GM19240 (cell line): ENCODE results near the gene TPRN.

ENCODE experiments used
- DNase-seq: peaks from one replicate; pipeline ENCODE4 v3.0.0; 2011; ENCODE audit warnings: low spot score; ENCODE audit not compliant: insufficient read length

Gene TPRN

GRCh38 chr9:137236936-137237421 lies 36.4 kb upstream of the TPRN start:
- DNase-seq = no peak

- DNase-seq = peak; percentile 99
Observed at GRCh38 chr9:137236238-137236935, 35.8 kb upstream of the TPRN start.

GRCh38 chr9:137235424-137236237 lies 35.1 kb upstream of the TPRN start:
- DNase-seq = no peak

GRCh38 chr9:137234758-137235423 lies 34.4 kb upstream of the TPRN start:
- DNase-seq = no peak

- no peak for DNase-seq
Observed at GRCh38 chr9:137234055-137234697, 33.6 kb upstream of the TPRN start.

- no peak for DNase-seq
Observed at GRCh38 chr9:137233143-137233980, 32.8 kb upstream of the TPRN start.

- no peak for DNase-seq
Observed at GRCh38 chr9:137232510-137232909, 32.0 kb upstream of the TPRN start.

GRCh38 chr9:137232101-137232500 lies 31.6 kb upstream of the TPRN start:
- DNase-seq = no peak

GRCh38 chr9:137231372-137232039 lies 31.0 kb upstream of the TPRN start:
- DNase-seq = no peak

GRCh38 chr9:137230705-137231371 lies 30.3 kb upstream of the TPRN start, which contains the start of gene SLC34A3:
Gene SLC34A3, plus strand, starts transcription at chr9:137230901. Its CDS starts 802 bp downstream, at chr9:137231703.
- no peak for DNase-seq

- no peak for DNase-seq
Observed at GRCh38 chr9:137229903-137230704, 29.6 kb upstream of the TPRN start.

- no peak for DNase-seq
Observed at GRCh38 chr9:137228968-137229896, 28.7 kb upstream of the TPRN start.

- DNase-seq = no peak
Observed at GRCh38 chr9:137228506-137228967, 28.0 kb upstream of the TPRN start.

GRCh38 chr9:137227853-137228505 lies 27.4 kb upstream of the TPRN start:
- DNase-seq = no peak

GRCh38 chr9:137227054-137227852 lies 26.7 kb upstream of the TPRN start, which contains the start of gene RNF224:
Gene RNF224, plus strand, starts transcription at chr9:137227502. Its CDS starts 834 bp downstream, at chr9:137228336.
- peak; percentile 86 for DNase-seq
